Mammary epithelial cell (primary cell): Measurements from ENCODE around the gene SEPTIN2.

ENCODE experiments used
- CTCF ChIP-seq, 2 donors: IDR thresholded peaks in 1 of 2; conservative IDR thresholded peaks in 1 of 2; 2 replicates each; pipeline ENCODE4 v1.5.1; 2011 to 2012; ENCODE audit warnings: inconsistent platforms in 2 of 2, low read length in 2 of 2, mild to moderate bottlenecking in 2 of 2, control low read depth in 1 of 2, low read depth in 1 of 2; ENCODE audit not compliant: insufficient read depth in 1 of 2; ENCODE audit errors: extremely low read depth in 1 of 2
- EZH2 ChIP-seq: IDR thresholded peaks from 2 replicates; pipeline ENCODE4 v1.6.1; 2012; ENCODE audit warnings: low read length, inconsistent platforms, borderline replicate concordance

- TF ChIP-seq CTCF (conservative IDR thresholded peaks at IDR 0.05 in 1 of 2, IDR thresholded peaks at IDR 0.05 in 1 of 2; ENCODE audit: extremely low read depth in 1 of 2, insufficient read depth in 1 of 2, low read depth in 1 of 2, low read length in 2 of 2) (no peak), EZH2 (no peak)
These were observed 35.9 kb upstream of the SEPTIN2 start for GRCh38 chr2:241279828-241280227.
